NT2/D1 (cell line): ENCODE results near the gene C11orf58.

Experiments
- DNase-seq: peaks from one replicate; pipeline ENCODE4 v3.0.0-alpha.2; 2011; ENCODE audit warnings: low read depth, low spot score
- H3K27me3 ChIP-seq: 2 replicates; pipeline ENCODE4 v1.6.0; 2011; ENCODE audit warnings: mild to moderate bottlenecking; ENCODE audit not compliant: insufficient read length, insufficient read depth
- H3K36me3 ChIP-seq: 2 replicates; pipeline ENCODE4 v1.6.1; 2011; ENCODE audit warnings: mild to moderate bottlenecking, low read length, mixed read lengths; ENCODE audit not compliant: insufficient read depth, insufficient read length
- H3K4me1 ChIP-seq: 2 replicates; pipeline ENCODE4 v1.5.1; 2011; ENCODE audit not compliant: insufficient read depth, insufficient read length
- H3K4me3 ChIP-seq: 2 replicates; pipeline ENCODE4 v1.5.1; 2011; ENCODE audit warnings: low read depth; ENCODE audit not compliant: insufficient read length
- H3K9ac ChIP-seq: 2 replicates; pipeline ENCODE4 v1.6.0; 2011; ENCODE audit warnings: low read depth; ENCODE audit not compliant: insufficient read length
- H3K9me3 ChIP-seq: 2 replicates; pipeline ENCODE4 v1.5.1; 2011; ENCODE audit warnings: mild to moderate bottlenecking, low read length; ENCODE audit not compliant: insufficient read depth
- SUZ12 ChIP-seq: IDR thresholded peaks from 2 replicates; pipeline ENCODE4 v1.6.1; 2011; ENCODE audit not compliant: insufficient read length, insufficient read depth; ENCODE audit errors: extremely low read depth
- YY1 ChIP-seq: IDR thresholded peaks from 2 replicates; pipeline ENCODE4 v1.6.1; 2011; ENCODE audit not compliant: insufficient read length, insufficient read depth
- ZNF274 ChIP-seq: IDR thresholded peaks from 2 replicates; pipeline ENCODE4 v1.6.1; 2011; ENCODE audit warnings: mild to moderate bottlenecking, low read depth, low read length

The C11orf58 gene

DNA sequence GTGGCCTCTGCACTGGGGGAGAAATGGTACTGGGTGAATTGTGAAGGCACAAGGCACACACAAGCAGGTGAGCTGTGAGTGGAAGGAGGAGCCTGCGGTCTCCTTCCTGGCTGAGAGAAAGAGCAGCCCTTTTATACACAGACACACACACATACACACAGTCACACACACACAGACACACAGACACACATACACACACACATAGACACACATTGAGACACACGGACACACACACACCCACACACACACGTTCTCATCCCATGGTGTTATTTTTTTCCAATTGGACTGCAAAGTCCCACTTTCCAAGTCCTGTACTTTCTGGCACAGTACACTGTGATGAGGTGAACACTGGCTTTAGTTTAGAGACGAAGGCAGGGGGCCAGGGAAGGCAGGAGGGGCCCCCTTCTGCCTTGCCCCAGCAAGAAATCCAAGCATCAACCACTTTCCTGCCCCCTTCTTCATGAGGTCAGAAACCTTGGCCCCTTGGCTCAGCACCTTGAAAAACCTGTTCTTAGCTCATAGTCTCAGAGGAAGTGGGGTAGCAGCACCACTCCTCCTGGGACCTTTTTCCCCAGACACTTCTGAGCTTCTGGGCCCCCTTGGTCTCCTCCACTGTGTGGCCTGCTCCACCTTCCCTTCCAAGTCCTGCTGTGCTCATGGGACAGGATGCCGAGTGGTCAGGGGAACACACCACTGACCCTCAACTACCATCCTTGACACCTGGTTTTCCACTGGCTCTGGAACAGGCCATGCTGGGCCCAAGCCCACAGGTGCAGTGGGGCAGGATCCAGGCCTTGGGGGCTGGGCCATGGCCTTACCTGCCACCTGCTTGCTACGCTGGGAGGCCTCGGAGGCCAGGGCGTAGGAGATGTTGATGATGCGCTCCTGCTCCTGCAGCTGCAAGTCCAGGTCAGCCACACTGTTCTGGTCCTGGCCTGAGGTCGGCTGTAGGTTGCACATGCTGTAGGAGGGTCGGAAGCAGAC lies 43.8 kb downstream of the C11orf58 start:
- H3K9me3 ChIP-seq = no peaks in the 10 kb centered on the region
- H3K9ac ChIP-seq = no peak overlapping the region
- H3K4me3 ChIP-seq = no peak overlapping the region
- peaks cover 5% of the 10 kb centered on the region for H3K4me1 ChIP-seq
- H3K36me3 ChIP-seq = no peaks in the 10 kb centered on the region
- DNase-seq = no peak
- H3K27me3 ChIP-seq = no peaks in the 10 kb centered on the region
- TF ChIP-seq SUZ12 = no peak
- TF ChIP-seq YY1 = no peak
- no peak for TF ChIP-seq ZNF274

DNA sequence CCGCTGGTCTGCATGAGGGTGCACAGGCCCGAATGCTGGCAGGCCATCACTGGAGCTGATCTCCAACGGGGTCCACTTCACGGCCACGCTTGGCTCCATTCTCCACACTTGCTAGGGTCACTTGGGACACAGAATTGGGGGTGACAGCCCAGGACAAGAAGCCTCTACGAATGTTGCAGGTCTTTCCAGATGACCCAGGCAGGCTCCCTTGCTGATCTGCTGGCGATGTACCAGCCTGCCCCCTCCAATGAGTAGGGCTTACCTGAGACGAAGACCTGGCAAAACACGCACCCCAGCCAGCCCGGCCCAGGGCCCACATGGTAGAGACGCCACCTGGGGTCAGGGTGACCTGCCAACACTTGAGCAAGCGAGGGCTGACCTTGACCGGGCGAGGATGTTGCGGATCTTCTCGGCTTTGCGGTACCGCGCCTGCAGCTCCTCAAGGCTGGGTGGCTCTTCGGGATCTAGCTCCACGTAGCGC lies 44.9 kb downstream of the C11orf58 start:
- Histone ChIP-seq H3K9ac (no peak overlapping the region), H3K4me3 (no peak overlapping the region), H3K27me3 (no peaks in the 10 kb centered on the region), H3K36me3 (no peaks in the 10 kb centered on the region), H3K9me3 (no peaks in the 10 kb centered on the region), H3K4me1 (peaks cover 5% of the 10 kb centered on the region)
- TF ChIP-seq ZNF274 = no peak
- TF ChIP-seq YY1 = no peak
- no peak for TF ChIP-seq SUZ12
- DNase-seq = no peak

DNA sequence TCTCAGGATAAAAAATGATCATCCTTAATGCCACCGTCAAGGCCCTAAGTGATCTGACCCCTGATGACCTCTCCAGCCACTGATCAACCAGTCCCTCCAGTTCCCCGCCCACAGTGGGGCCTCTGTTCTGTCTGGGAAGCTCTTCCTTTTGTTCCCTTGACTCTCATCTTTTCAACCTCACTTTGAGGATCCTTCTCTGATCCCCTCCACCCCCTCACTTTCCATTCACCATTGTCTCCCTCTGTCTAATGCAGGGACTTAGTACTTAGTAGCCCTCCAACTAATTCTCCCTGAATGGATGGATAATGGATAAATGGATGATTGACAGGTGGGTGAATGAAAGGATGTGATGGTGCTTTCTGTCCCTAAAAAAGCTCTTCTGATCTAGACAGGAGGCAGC lies 45.6 kb downstream of the C11orf58 start:
- H3K9me3 ChIP-seq = no peaks in the 10 kb centered on the region
- H3K9ac ChIP-seq = no peak overlapping the region
- H3K36me3 ChIP-seq = no peaks in the 10 kb centered on the region
- no peak overlapping the region for H3K4me3 ChIP-seq
- H3K27me3 ChIP-seq = no peaks in the 10 kb centered on the region
- DNase-seq = no peak
- H3K4me1 ChIP-seq = peaks cover 8% of the 10 kb centered on the region
- no peak for TF ChIP-seq YY1

DNA sequence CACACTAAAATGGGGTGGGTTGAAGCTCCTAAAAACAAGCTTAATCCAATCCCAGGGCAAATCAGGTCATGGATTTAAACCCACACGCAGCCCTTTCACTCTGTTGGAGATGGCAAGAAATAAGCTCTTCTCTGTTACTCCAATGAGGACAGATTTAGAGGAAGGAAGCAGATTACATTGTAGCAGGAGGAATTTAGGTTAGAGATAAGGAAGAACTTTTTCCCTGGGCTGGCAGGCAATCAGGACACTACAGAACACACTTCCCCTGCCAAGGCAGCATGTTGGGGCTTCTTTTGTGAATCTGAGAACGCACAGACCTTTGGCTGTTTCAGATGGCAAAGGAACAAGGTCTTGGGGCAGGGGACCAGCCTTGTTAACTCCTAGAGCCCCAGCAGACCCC lies 46.2 kb downstream of the C11orf58 start:
- H3K9ac ChIP-seq = no peak overlapping the region
- peaks cover 11% of the 10 kb centered on the region for H3K4me1 ChIP-seq
- H3K36me3 ChIP-seq = no peaks in the 10 kb centered on the region
- H3K27me3 ChIP-seq = no peaks in the 10 kb centered on the region
- H3K4me3 ChIP-seq = no peak overlapping the region
- H3K9me3 ChIP-seq = no peaks in the 10 kb centered on the region
- DNase-seq = no peak
- TF ChIP-seq ZNF274 (no peak), YY1 (no peak), SUZ12 (no peak)

DNA sequence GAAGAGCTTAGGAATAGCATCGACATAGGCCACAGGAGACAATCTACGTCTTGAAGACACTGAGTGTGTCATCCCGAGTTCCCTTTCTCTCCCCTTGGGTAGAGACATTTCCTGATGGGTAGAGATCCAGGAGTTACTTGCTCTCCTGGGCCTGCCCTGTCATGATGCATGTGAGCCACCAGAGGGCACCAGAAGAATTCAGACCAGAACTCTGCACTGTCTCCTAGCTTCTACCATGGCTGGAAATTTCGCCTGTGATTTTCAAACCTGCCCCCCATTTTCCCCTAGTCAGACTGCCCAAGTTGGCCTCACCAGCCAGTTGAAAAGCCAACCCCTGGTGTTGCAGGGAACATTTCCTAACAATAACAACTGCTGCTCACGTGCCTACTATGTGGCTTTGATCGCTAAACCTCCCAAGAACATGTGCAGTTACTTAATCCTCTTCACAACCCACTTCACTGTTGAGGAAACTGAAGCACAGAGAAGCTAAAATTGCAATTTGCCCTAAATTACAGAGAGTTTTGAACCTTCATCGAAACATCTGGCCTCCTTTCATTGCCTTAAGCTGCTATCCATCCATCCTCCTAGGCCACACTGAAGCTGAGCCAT lies 47.2 kb downstream of the C11orf58 start:
- H3K9me3 ChIP-seq = no peaks in the 10 kb centered on the region
- peak; percentile 44 for DNase-seq
- H3K9ac ChIP-seq = no peak overlapping the region
- H3K4me3 ChIP-seq = no peak overlapping the region
- TF ChIP-seq ZNF274 (no peak), SUZ12 (no peak), YY1 (no peak)
- H3K36me3 ChIP-seq = no peaks in the 10 kb centered on the region
- H3K27me3 ChIP-seq = no peaks in the 10 kb centered on the region
- H3K4me1 ChIP-seq = peaks cover 7% of the 10 kb centered on the region

DNA sequence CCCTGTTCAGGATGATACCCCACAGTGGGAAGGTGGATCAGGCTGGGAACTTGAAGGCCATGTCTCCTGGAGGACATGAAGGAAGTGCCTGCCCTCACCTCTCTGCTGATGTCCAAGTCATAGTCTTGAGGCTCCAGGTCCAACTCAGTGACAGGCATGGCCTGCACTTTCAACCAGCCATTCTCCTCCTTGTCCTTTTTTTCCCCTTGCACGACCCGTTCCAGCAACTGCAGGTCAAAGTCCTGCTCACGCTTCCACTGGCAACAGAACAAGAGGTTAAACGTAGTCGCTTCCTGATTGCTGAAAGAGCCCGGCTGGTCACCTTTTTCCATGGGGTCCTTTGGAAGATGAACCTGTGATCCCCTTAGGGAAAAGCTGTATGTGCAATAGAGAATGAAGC lies 47.7 kb downstream of the C11orf58 start:
- Histone ChIP-seq H3K4me1 (peaks cover 7% of the 10 kb centered on the region), H3K36me3 (no peaks in the 10 kb centered on the region), H3K27me3 (no peaks in the 10 kb centered on the region), H3K9me3 (no peaks in the 10 kb centered on the region), H3K4me3 (no peak overlapping the region), H3K9ac (no peak overlapping the region)
- TF ChIP-seq ZNF274 (no peak), SUZ12 (no peak), YY1 (no peak)
- DNase-seq = no peak

DNA sequence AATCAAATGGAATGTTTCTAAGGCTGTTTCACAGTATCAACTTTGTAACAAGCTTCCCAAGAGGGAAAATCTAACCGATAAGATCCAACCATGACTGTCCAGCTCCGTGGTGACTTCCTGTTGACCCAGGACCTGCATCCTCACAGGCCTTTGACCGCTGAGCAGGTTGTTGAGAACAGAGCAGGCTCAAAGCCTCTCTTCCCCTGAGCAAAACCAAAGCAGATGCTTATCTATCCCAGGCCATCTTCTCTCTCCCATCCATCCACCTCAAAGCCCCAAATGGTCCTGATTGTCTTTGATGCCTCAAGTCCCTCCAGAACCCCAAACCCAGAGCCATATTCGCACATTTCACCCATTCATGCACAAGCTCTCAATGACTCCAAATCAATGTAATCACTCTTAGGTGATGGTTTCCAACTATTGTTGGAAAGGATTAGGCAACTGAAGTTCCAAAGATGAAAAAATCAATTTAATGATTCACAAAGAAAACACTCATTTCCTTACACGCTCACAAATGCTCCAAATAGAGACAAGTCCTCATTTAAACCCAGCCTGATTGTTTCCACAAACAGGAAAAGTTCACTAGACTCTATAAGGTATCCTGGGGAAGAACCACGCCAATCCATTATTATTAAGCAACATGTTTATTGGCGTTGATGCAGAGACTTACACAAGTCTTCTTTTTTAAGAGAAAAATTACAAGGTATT lies 48.7 kb downstream of the C11orf58 start:
- DNase-seq = no peak
- H3K36me3 ChIP-seq = no peaks in the 10 kb centered on the region
- peaks cover 7% of the 10 kb centered on the region for H3K4me1 ChIP-seq
- H3K9me3 ChIP-seq = no peaks in the 10 kb centered on the region
- H3K4me3 ChIP-seq = no peak overlapping the region
- no peaks in the 10 kb centered on the region for H3K27me3 ChIP-seq
- no peak overlapping the region for H3K9ac ChIP-seq
- no peak for TF ChIP-seq ZNF274
- no peak for TF ChIP-seq SUZ12
- TF ChIP-seq YY1 = no peak
